ENCODE results near the gene KRTAP2-1.
"Not testable (repeated sequence)": the region's sequence is repeated elsewhere in the genome, so short reads cannot be mapped to it uniquely, and the experiment has no call there.

Gene KRTAP2-1

DNA sequence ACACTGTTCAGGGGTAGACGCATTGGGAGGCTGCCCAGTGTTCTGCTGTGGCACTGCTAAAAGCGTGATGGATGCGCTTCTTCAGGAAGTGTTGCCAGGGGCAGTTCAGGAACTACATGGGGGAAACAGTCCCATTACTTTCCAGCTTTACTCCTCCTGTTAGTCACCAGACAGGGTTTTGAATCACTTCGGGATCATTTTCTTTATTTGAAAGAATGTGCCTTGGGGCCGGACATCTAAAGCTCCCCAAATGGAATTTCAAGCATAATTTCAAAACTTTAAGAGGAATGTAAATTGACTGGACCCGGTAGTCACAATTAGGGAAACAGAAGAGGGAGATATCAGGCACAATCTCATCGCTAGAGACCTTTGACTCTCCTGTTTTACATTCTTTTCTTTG is 1.3 kb upstream of the KRTAP2-1 start:
- Mint-ChIP-seq H3K27me3 (peaks cover 60 to 62% of the 10 kb centered on the region in 2 donors), H3K27ac (no peak overlapping the region), H3K9me3 (no peaks in the 10 kb centered on the region), H3K4me1 (ENCODE audit: low read depth in 2 of 2) (peaks cover 0 to 2% of the 10 kb centered on the region in 2 donors), H3K36me3 (ENCODE audit: insufficient read depth) (no peaks in the 10 kb centered on the region), H3K4me3 (no peak overlapping the region)
- DNase-seq, result no peak
- ATAC-seq (replicated peaks), result no peak

DNA sequence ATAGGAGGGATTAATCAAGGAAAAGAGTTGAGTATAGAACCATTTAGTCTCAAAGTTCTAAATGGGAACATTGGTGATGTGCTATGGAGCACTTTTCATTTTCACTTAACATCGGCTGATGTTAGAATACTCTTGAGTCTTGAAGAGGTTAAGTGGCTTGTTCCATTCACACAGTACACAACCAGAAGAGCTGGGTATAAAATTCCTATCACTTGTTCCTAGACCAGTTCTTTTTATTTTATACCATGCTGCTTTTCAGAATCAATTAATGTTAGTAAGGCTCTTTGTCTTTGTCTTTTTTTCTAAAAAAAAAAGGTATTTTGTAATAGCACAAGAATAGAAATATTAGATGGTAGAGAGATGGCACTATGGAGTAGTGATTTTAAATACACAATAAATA is 4.2 kb downstream of the KRTAP2-1 start:
- H3K36me3 Mint-ChIP-seq (ENCODE audit: insufficient read depth), result no peaks in the 10 kb centered on the region
- DNase-seq (no peak), ATAC-seq (replicated peaks) (no peak)
- H3K4me3 Mint-ChIP-seq, result no peak overlapping the region
- no peaks in the 10 kb centered on the region for H3K9me3 Mint-ChIP-seq
- H3K27ac Mint-ChIP-seq, result no peak overlapping the region
- H3K4me1 Mint-ChIP-seq (ENCODE audit: low read depth in 2 of 2), result peaks cover 0 to 2% of the 10 kb centered on the region in 2 donors
- peaks cover 40 to 43% of the 10 kb centered on the region in 2 donors for H3K27me3 Mint-ChIP-seq

DNA sequence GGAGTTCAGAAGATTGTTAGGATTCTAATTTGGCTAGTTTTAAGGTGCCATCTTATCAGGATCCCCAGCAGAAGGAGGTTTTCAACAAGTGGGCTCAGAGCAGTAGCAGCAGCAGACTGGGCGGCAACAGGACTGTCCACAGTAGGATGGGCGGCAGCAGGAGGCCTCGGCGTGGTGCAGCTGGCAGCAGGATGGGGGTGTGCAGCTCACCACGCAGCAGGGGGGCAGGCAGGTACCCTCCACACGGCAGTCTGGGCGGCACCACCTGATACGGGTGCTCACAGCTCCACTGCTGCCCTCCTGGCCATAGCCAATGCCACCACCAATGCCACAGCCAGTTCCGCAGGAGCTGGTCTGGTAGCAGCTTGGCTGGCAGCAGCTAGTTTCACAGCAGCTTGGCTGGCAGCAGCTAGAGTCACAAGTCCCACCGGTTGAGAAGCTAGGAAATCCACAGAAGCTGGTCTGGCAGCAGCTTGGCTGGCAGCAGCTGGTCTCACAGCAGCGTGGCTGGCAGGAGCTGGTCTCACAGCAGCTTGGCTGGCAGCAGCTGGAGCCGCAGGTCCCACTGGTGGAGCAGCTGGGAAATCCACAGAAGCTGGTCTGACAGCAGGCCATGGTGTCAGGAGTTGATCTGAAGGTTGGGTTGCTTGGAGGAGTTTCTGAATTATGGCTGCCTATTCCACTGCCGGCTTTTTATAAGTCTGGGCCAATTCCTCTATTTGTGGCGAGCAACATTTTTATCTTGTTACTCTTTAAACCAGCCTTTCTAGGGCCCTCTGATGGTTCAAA is 6.1 kb downstream of the KRTAP2-1 start, which contains the start of gene KRTAP1-1:
Gene KRTAP1-1, minus strand, starts transcription at position 668 of the 789 bp plus-strand sequence. Its CDS starts 53 bp downstream, at position 615.
- not testable (repeated sequence) for ATAC-seq (replicated peaks); H3K9me3 Mint-ChIP-seq; DNase-seq; H3K36me3 Mint-ChIP-seq (ENCODE audit: insufficient read depth); H3K27ac Mint-ChIP-seq; H3K4me3 Mint-ChIP-seq; H3K4me1 Mint-ChIP-seq (ENCODE audit: low read depth in 2 of 2)
- peaks cover 36 to 37% of the 10 kb centered on the region in 2 donors for H3K27me3 Mint-ChIP-seq

DNA sequence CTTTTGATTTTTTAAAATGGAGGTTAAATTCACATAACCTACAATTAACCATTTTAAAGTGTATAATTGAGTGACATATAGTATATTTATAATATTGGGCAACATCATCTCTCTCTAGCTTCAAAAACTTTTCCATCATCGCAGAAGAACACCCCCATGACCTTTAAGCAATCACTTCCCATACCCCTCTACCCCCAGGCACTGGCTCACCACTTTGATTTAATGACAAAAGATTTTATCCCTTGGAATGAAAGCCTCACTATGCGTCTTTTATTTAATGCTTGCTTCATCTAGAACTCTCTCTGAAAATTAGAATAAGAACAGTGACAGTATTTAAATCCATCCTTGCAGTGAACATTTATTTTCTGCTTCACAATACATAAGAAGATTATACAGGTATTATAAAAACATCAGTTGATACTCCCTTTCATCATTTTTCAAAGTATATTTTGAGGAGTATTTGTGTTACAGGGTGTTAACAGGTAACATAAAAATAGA is 9.2 kb downstream of the KRTAP2-1 start:
- no peaks in the 10 kb centered on the region for H3K9me3 Mint-ChIP-seq
- H3K27ac Mint-ChIP-seq, result no peak overlapping the region
- ATAC-seq (replicated peaks) (no peak), DNase-seq (no peak)
- H3K4me3 Mint-ChIP-seq, result no peak overlapping the region
- H3K36me3 Mint-ChIP-seq (ENCODE audit: insufficient read depth), result no peaks in the 10 kb centered on the region
- no peaks in the 10 kb centered on the region for H3K4me1 Mint-ChIP-seq (ENCODE audit: low read depth in 2 of 2)
- H3K27me3 Mint-ChIP-seq, result peaks cover 39 to 49% of the 10 kb centered on the region in 2 donors

DNA sequence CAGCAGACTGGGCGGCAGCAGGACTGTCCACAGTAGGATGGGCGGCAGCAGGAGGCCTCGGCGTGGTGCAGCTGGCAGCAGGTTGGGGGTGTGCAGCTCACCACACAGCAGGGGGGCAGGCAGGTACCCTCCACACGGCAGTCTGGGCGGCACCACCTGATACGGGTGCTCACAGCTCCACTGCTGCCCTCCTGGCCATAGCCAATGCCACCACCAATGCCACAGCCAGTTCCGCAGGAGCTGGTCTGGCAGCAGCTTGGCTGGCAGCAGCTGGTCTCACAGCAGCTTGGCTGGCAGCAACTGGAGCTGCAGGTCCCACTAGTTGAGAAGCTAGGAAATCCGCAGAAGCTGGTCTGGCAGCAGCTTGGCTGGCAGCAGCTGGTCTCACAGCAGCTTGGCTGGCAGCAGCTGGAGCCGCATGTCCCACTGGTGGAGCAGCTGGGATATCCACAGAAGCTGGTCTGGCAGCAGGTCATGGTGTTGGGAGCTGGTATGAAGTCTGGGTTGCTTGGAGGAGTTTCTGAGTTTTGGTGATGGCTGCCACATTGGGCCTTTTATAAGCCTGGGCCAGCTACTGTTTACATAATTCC is 12.7 kb downstream of the KRTAP2-1 start, which contains the start of gene KRTAP1-3:
Gene KRTAP1-3, minus strand, starts transcription at position 529 of the 590 bp plus-strand sequence. Its CDS starts 53 bp downstream, at position 476.
- H3K4me1 Mint-ChIP-seq (ENCODE audit: low read depth in 2 of 2); ATAC-seq (replicated peaks); H3K9me3 Mint-ChIP-seq; DNase-seq; H3K4me3 Mint-ChIP-seq; H3K36me3 Mint-ChIP-seq (ENCODE audit: insufficient read depth); H3K27ac Mint-ChIP-seq: not testable (repeated sequence)
- H3K27me3 Mint-ChIP-seq, result peaks cover 60 to 62% of the 10 kb centered on the region in 2 donors

DNA sequence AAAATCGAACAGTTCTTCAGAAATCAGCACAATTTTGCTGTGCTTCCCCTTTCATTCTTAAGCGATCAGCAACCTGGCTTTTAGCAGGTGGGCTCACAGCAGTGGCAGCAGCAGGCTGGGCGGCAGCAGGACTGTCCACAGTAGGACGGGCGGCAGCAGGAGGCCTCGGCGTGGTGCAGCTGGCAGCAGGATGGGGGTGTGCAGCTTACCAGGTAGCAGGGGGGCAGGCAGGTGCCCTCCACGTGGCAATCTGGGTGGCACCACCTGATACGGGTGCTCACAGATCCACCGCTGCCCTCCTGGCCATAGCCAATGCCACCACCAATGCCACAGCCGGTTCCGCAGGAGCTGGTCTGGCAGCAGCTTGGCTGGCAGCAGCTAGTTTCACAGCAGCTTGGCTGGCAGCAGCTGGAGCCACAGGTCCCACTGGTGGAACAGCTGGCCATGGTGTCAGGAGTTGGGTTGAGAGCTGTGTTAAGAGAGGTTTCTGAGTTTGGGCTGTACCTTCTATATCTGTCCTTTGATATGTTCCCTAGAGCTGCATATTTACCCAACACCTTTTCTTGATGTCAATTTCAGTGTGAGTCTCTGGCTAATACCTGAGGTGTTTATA is 17.4 kb downstream of the KRTAP2-1 start, which contains the start of gene KRTAP1-4:
Gene KRTAP1-4, minus strand, starts transcription at position 563 of the 613 bp plus-strand sequence. Its CDS starts 117 bp downstream, at position 446.
- Mint-ChIP-seq H3K27me3 (peaks cover 65 to 69% of the 10 kb centered on the region in 2 donors), H3K9me3 (no peaks in the 10 kb centered on the region), H3K4me3 (no peak within 1 kb of the TSS), H3K4me1 (ENCODE audit: low read depth in 2 of 2) (no peaks in the 10 kb centered on the region), H3K36me3 (ENCODE audit: insufficient read depth) (no peaks in the 10 kb centered on the region), H3K27ac (no peak within 1 kb of the TSS)
- ATAC-seq (replicated peaks), result no peak
- DNase-seq, result no peak

DNA sequence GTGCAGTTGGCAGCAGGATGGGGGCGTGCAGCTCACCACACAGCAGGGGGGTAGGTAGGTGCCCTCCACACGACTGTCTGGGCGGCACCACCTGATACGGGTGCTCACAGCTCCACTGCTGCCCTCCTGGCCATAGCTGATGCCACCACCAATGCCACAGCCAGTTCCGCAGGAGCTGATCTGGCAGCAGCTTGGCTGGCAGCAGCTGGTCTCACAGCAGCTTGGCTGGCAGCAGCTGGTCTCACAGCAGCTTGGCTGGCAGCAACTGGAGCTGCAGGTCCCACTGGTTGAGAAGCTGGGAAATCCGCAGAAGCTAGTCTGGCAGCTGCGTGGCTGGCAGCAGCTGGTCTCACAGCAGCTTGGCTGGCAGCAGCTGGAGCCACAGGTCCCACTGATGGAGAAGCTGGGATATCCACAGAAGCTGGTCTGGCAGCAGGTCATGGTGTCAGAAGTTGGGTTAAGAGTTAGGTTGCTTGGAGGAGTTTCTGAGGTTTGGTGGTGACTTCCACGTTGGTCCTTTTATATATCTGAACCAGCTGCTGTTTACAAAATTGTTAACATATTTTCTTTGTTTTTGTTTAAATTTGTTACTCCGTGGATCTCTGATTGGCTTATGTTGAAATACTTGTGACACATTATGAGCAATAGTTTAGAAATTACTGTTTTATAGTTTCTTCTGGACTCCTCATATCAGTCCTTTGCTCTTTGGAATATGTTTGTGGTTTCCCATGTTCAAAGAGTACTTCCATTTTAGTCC is 20.2 kb downstream of the KRTAP2-1 start, which contains the start of gene KRTAP1-5:
Gene KRTAP1-5, minus strand, starts transcription at position 494 of the 757 bp plus-strand sequence. Its CDS starts 53 bp downstream, at position 441.
- no peaks in the 10 kb centered on the region for H3K9me3 Mint-ChIP-seq
- ATAC-seq (replicated peaks) (no peak), DNase-seq (no peak)
- no peaks in the 10 kb centered on the region for H3K36me3 Mint-ChIP-seq (ENCODE audit: insufficient read depth)
- no peaks in the 10 kb centered on the region for H3K4me1 Mint-ChIP-seq (ENCODE audit: low read depth in 2 of 2)
- no peak within 1 kb of the TSS for H3K27ac Mint-ChIP-seq
- no peak within 1 kb of the TSS for H3K4me3 Mint-ChIP-seq
- peaks cover 61 to 69% of the 10 kb centered on the region in 2 donors for H3K27me3 Mint-ChIP-seq

DNA sequence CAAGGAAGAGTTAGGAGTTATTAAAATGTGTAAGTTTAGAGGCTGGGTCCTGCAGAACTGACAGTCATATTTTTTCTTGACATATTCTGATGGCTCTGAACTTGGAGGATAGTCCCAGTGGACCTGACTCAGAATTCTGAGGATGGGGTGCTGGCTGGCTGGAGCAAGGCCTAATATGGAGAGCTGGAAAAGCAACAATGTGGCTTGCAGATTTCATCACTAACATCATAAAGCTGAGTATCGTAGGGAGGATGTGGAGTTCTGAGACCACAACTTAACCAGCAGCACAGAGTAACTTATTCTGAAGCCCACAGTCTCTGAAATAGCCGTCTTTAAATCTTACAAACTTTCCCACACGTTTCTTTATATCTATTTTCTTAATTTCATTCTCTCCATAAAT is 22.4 kb downstream of the KRTAP2-1 start:
- no peaks in the 10 kb centered on the region for H3K4me1 Mint-ChIP-seq (ENCODE audit: low read depth in 2 of 2)
- peaks cover 55 to 56% of the 10 kb centered on the region in 2 donors for H3K27me3 Mint-ChIP-seq
- DNase-seq (no peak), ATAC-seq (replicated peaks) (no peak)
- no peaks in the 10 kb centered on the region for H3K36me3 Mint-ChIP-seq (ENCODE audit: insufficient read depth)
- no peaks in the 10 kb centered on the region for H3K9me3 Mint-ChIP-seq
- H3K27ac Mint-ChIP-seq, result no peak overlapping the region
- H3K4me3 Mint-ChIP-seq, result no peak overlapping the region

DNA sequence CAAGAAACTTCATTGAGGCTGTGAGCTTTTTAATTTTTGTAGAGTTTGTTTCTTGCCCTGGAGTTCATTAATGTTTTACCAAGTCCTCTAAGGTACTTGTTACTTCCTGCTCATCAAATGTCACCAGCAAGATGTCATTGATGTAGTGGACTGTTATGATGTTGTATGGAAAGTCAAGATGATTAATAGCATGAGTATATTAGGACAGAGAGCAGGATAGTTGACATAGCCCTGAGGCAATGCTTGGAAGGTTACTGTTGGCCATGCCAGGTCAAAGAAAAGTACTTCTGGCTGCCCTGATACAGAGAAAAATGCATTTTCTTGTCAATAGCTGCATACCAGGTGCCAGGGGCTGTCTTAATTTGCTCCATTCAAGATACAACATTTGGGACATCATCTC is 26.8 kb downstream of the KRTAP2-1 start:
- ATAC-seq (replicated peaks), result no peak
- DNase-seq, result no peak
- Mint-ChIP-seq H3K4me1 (ENCODE audit: low read depth in 2 of 2) (no peaks in the 10 kb centered on the region), H3K36me3 (ENCODE audit: insufficient read depth) (no peaks in the 10 kb centered on the region), H3K27me3 (peaks cover 36 to 48% of the 10 kb centered on the region in 2 donors), H3K4me3 (no peak overlapping the region), H3K27ac (no peak overlapping the region), H3K9me3 (no peaks in the 10 kb centered on the region)

DNA sequence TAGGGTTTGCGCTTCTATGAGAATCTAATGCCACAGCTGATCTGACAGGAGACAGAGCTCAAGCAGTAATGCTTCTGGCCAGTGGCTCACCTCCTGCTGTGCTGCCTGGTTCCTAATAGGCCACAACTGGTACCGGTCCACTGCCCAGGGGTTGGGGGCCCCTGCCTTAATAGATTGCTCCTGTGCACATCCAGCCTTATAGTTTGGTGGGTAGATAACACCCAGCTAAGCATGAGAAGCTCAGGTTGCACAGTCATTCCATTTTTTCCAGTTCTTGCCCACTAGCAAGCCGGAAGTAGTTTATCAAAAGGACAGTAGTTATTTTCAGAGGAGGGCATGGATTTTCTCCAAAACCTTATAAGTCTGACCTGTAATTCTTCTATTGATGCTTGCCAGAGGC is 27.7 kb downstream of the KRTAP2-1 start:
- no peaks in the 10 kb centered on the region for H3K9me3 Mint-ChIP-seq
- no peak overlapping the region for H3K4me3 Mint-ChIP-seq
- H3K27me3 Mint-ChIP-seq, result peaks cover 39 to 55% of the 10 kb centered on the region in 2 donors
- no peak overlapping the region for H3K27ac Mint-ChIP-seq
- H3K36me3 Mint-ChIP-seq (ENCODE audit: insufficient read depth), result no peaks in the 10 kb centered on the region
- no peaks in the 10 kb centered on the region for H3K4me1 Mint-ChIP-seq (ENCODE audit: low read depth in 2 of 2)
- ATAC-seq (replicated peaks) (no peak), DNase-seq (no peak)

DNA sequence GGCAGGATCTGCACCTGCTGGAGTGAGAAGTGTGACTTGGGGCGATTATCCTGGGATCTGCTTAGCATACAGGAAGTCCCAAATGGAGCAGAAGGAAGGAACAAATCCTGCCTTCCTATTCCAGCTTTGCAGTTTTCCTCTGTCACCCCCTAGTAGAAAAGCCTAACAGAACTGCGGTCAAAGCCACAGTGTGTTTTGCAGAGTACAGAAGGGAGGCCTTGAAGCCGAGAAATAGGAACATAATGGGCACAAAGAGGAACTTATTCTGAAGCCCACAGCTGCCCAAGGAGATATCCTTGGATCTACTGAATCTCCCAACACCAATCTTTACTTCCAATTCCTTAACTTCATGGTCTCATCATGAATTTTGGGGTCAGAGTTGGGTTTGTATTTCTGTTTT is 28.6 kb downstream of the KRTAP2-1 start:
- no peaks in the 10 kb centered on the region for H3K36me3 Mint-ChIP-seq (ENCODE audit: insufficient read depth)
- no peaks in the 10 kb centered on the region for H3K4me1 Mint-ChIP-seq (ENCODE audit: low read depth in 2 of 2)
- H3K27me3 Mint-ChIP-seq, result peaks cover 39 to 55% of the 10 kb centered on the region in 2 donors
- DNase-seq (no peak), ATAC-seq (replicated peaks) (no peak)
- H3K4me3 Mint-ChIP-seq, result no peak overlapping the region
- H3K9me3 Mint-ChIP-seq, result no peaks in the 10 kb centered on the region
- H3K27ac Mint-ChIP-seq, result no peak overlapping the region

DNA sequence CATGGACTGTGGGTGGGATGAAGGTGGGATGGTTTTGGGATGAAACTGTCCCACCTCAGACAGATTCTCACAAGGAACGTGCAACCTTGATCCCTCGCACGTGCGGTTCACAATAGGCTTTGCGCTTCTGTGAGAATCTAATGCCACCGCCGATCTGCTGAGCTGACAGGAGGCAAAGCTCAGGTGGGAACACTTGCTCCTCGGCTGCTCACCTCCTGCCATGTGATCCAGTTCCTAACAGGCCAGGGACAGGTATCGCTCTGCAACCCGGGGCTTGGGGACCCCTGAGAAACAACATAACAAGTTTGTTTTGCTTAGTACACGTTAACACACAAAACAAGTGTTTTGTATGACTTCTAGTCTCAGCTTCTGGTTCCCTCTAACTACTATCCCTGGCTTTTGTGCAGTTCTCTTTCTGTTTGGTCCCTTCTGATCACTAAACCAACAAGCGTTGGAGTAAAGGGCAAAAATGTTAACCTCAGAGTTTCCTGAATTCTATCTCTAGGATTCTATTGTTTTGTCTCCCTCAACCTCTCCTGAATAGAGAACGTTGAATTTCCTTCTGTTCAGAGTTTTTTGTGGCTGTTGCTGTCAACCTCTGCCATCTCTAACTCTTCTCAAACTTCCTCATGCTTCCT is 30.4 kb downstream of the KRTAP2-1 start:
- Mint-ChIP-seq H3K27me3 (peaks cover 24 to 45% of the 10 kb centered on the region in 2 donors), H3K4me1 (ENCODE audit: low read depth in 2 of 2) (no peaks in the 10 kb centered on the region), H3K4me3 (no peak overlapping the region), H3K36me3 (ENCODE audit: insufficient read depth) (no peaks in the 10 kb centered on the region), H3K27ac (no peak overlapping the region), H3K9me3 (no peaks in the 10 kb centered on the region)
- no peak for ATAC-seq (replicated peaks)
- no peak for DNase-seq
